ENCODE measurements around the gene ACRV1.
"Not testable (repeated sequence)": the region's sequence is repeated elsewhere in the genome, so short reads cannot be mapped to it uniquely, and the experiment has no call there.

Gene ACRV1

GRCh38 chr11:125680747-125681146 is at the start of gene ACRV1:
Gene ACRV1, minus strand, starts transcription at chr11:125680847. Its CDS starts 67 bp downstream, at chr11:125680780.
- DNase-seq (ENCODE audit: low spot score): no peak

GRCh38 chr11:125728969-125729368 is 48.3 kb upstream of the ACRV1 start:
- no peak for DNase-seq (ENCODE audit: low spot score)

- no peak for DNase-seq (ENCODE audit: low spot score)
Measured at GRCh38 chr11:125724125-125724524, 43.5 kb upstream of the ACRV1 start.

- no peak for DNase-seq (ENCODE audit: low spot score)
Measured at GRCh38 chr11:125720781-125721180, 40.1 kb upstream of the ACRV1 start.

GRCh38 chr11:125704686-125705085 is 24.0 kb upstream of the ACRV1 start:
- DNase-seq (ENCODE audit: low spot score): not testable (repeated sequence)

GRCh38 chr11:125701858-125702621 is 21.4 kb upstream of the ACRV1 start:
- DNase-seq (ENCODE audit: low spot score): no peak

- DNase-seq (ENCODE audit: low spot score): no peak
Measured at GRCh38 chr11:125701018-125701610, 20.5 kb upstream of the ACRV1 start.

GRCh38 chr11:125694951-125695350 is 14.3 kb upstream of the ACRV1 start:
- no peak for DNase-seq (ENCODE audit: low spot score)

GRCh38 chr11:125692887-125693286 is 12.2 kb upstream of the ACRV1 start:
- DNase-seq (ENCODE audit: low spot score): no peak

- no peak for DNase-seq (ENCODE audit: low spot score)
Measured at GRCh38 chr11:125690006-125690405, 9.4 kb upstream of the ACRV1 start.

GRCh38 chr11:125689274-125689859 is 8.7 kb upstream of the ACRV1 start:
- DNase-seq (ENCODE audit: low spot score): no peak

GRCh38 chr11:125688632-125689031 is 8.0 kb upstream of the ACRV1 start:
- DNase-seq (ENCODE audit: low spot score): no peak

GRCh38 chr11:125688066-125688465 is 7.4 kb upstream of the ACRV1 start:
- no peak for DNase-seq (ENCODE audit: low spot score)

GRCh38 chr11:125685228-125685627 is 4.6 kb upstream of the ACRV1 start:
- no peak for DNase-seq (ENCODE audit: low spot score)

GRCh38 chr11:125679837-125680236 is 810 bp downstream of the ACRV1 start:
- no peak for DNase-seq (ENCODE audit: low spot score)

GRCh38 chr11:125679397-125679796 is 1.2 kb downstream of the ACRV1 start:
- DNase-seq (ENCODE audit: low spot score): no peak

GRCh38 chr11:125675196-125675595 is 5.5 kb downstream of the ACRV1 start:
- no peak for DNase-seq (ENCODE audit: low spot score)

- no peak for DNase-seq (ENCODE audit: low spot score)
Measured at GRCh38 chr11:125674210-125674609, 6.4 kb downstream of the ACRV1 start.

- DNase-seq (ENCODE audit: low spot score): no peak
Measured at GRCh38 chr11:125671561-125671960, 9.1 kb downstream of the ACRV1 start.

- DNase-seq (ENCODE audit: low spot score): no peak
Measured at GRCh38 chr11:125670172-125670571, 10.5 kb downstream of the ACRV1 start.

- DNase-seq (ENCODE audit: low spot score): no peak
Measured at GRCh38 chr11:125667151-125667550, 13.5 kb downstream of the ACRV1 start.

GRCh38 chr11:125663910-125664309 is 16.7 kb downstream of the ACRV1 start:
- DNase-seq (ENCODE audit: low spot score): no peak

- no peak for DNase-seq (ENCODE audit: low spot score)
Measured at GRCh38 chr11:125662689-125663088, 18.0 kb downstream of the ACRV1 start.
